GM18873 (cell line): ENCODE results near the gene SBDS.

Experiments used
- ATAC-seq: cut with Tn5 transposase; IDR thresholded peaks from one replicate; pipeline ENCODE4 v1.9.1; 2021; ENCODE audit warnings: mild to moderate bottlenecking, moderate library complexity, moderate number of reproducible peaks; ENCODE audit not compliant: unreplicated experiment, low FRiP score

The SBDS gene

DNA sequence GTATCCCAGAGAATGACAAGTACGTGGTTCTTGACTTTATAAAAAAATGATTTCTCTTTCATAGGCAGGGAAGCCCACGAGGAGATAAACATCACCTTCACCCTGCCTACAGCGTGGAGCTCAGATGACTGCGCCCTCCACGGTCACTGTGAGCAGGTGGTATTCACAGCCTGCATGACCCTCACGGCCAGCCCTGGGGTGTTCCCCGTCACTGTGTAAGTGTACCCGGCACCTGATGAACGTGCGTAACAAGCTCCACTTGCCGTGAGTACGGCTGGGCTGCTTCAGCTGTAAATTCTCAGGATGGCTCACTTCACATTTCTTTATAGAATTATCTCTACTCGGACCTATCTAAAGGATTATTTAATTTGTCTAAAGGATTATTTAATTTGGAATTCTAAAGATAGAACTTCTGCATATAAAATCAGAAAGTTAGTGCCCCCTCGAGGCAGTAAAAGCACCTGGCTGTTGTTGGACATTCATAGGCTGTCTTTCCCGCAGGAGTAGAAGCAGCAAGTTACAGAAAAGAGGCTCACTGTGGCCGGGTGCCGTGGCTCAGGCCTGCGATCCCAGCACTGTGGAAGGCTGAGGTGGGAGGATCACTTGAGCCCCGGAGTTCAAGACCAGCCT lies 46.8 kb downstream of the SBDS start:
- no peak for ATAC-seq

DNA sequence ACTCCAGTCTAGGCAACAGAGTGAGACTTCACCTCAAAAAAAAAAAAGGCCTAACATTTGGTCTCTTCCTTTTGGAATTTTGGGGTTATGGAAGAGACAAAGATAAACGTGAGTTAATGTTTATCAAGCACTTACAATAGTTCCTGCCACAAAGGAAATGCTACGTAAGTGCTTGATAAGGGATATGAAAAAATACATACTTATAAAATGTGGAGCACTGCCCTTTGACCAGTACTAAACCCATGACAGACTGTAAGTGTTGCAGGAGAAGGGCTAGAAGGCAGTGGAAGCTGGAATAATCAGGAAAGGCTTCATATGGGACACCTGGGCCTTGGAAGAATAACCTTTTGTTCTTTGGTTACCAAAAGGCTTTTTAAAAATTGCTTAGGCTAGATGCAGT lies 48.8 kb downstream of the SBDS start:
- ATAC-seq: no peak

GRCh38 chr7:66939325-66939724 lies 56.1 kb downstream of the SBDS start:
- ATAC-seq: no peak

DNA sequence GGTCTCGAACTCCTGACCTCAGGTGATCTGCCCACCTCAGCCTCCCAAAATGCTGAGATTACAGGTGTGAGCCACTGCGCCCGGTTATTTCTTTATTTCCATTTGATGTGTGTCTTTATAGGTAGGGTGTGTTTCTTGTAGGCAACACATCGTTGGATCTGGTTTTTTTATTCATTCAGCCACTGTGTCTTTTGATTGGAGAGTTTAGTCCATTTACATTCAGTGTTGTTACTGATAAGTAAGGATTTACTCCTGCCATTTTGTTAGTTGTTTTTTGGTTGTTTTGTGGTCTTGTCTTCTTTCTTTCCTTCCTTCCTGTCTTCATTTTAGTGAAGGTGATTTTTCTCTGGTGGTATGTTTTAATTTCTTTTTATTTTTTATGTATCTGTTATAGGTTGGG lies 57.4 kb downstream of the SBDS start:
- ATAC-seq: no peak
